ENCODE results near the gene SAMD3.

Gene SAMD3

DNA sequence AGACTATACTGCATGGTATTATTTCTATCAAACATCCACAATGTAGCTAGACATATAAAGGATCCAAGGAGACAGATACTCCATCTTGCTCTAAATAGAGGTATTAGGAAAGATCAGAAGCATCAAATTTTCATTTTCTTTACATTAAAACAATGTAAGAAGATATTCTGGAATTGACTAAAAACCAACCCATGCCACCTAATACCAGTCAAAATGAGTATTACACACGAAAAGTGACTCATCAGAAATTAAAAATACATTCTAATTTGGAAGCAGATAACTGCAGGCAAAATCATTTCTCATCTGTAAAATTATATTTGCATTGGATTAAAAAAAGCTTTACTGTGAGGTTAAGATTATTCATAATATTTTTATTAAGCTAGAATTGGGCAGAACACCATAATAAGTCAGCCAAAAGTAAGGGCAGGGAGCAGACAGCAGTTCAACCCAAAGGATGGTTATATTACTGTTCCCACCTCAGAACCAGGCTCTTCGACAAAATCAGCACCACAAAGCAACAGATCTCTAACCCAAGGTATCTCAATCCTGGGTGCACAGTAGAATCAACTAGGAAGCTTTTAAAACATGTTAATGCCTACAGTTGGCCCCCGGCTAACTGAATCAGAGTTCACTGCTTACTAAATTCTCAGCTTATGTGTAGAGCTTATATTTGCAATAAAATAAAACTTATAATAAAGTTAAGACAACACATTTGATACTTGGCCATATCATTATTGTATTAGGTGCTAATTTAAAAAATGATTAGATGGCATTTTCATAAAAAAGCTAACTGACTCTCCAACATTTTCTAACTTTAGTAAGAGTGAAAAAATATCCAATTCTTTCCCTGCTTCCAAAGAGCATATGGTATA is 35.2 kb downstream of the SAMD3 start:
- TF ChIP-seq SIN3A (IDR thresholded peaks at IDR 0.05; ENCODE audit: borderline replicate concordance, insufficient read depth, low read length) (no peak), FOXP2 (optimal IDR thresholded peaks at IDR 0.05; ENCODE audit: borderline replicate concordance, extremely low read depth, extremely low read length, insufficient read depth) (no peak), TAF1 (IDR thresholded peaks at IDR 0.05; ENCODE audit: borderline replicate concordance, insufficient read depth, low read length) (no peak), POLR2AphosphoS5 (IDR thresholded peaks at IDR 0.05; ENCODE audit: low read depth, low read length) (no peak)
- TF ChIP-seq, protein P1, sequence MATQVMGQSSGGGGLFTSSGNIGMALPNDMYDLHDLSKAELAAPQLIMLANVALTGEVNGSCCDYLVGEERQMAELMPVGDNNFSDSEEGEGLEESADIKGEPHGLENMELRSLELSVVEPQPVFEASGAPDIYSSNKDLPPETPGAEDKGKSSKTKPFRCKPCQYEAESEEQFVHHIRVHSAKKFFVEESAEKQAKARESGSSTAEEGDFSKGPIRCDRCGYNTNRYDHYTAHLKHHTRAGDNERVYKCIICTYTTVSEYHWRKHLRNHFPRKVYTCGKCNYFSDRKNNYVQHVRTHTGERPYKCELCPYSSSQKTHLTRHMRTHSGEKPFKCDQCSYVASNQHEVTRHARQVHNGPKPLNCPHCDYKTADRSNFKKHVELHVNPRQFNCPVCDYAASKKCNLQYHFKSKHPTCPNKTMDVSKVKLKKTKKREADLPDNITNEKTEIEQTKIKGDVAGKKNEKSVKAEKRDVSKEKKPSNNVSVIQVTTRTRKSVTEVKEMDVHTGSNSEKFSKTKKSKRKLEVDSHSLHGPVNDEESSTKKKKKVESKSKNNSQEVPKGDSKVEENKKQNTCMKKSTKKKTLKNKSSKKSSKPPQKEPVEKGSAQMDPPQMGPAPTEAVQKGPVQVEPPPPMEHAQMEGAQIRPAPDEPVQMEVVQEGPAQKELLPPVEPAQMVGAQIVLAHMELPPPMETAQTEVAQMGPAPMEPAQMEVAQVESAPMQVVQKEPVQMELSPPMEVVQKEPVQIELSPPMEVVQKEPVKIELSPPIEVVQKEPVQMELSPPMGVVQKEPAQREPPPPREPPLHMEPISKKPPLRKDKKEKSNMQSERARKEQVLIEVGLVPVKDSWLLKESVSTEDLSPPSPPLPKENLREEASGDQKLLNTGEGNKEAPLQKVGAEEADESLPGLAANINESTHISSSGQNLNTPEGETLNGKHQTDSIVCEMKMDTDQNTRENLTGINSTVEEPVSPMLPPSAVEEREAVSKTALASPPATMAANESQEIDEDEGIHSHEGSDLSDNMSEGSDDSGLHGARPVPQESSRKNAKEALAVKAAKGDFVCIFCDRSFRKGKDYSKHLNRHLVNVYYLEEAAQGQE (IDR thresholded peaks at IDR 0.05; ENCODE audit: insufficient read depth in 1 of 2, low read depth in 2 of 2, low read length in 2 of 2) = no peak

DNA sequence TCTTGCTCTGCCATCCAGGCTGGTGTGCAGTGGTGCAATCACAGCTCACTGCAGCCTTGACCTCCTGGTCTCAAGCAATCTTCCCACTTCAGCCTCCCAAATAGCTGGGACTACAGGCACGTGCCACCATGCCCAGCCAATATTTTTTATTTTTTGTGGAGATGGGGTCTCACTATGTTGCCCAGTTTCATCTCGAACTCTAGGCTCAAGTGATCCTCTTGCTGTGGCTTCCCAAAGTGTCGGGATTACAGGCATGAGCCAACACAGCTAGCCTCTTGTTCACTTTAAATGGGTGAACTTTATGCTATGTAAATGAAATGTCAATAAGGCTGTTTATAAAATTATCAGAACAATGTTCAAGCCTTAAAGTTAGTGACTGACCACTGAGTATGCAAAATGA is 37.1 kb downstream of the SAMD3 start:
- no peak for TF ChIP-seq SIN3A (IDR thresholded peaks at IDR 0.05; ENCODE audit: borderline replicate concordance, insufficient read depth, low read length)
- TF ChIP-seq FOXP2 (optimal IDR thresholded peaks at IDR 0.05; ENCODE audit: borderline replicate concordance, extremely low read depth, extremely low read length, insufficient read depth) = no peak
- TF ChIP-seq POLR2AphosphoS5 (IDR thresholded peaks at IDR 0.05; ENCODE audit: low read depth, low read length) = no peak
- TF ChIP-seq TAF1 (IDR thresholded peaks at IDR 0.05; ENCODE audit: borderline replicate concordance, insufficient read depth, low read length) = no peak
- TF ChIP-seq, protein P1 (IDR thresholded peaks at IDR 0.05; ENCODE audit: insufficient read depth in 1 of 2, low read depth in 2 of 2, low read length in 2 of 2) = no peak

DNA sequence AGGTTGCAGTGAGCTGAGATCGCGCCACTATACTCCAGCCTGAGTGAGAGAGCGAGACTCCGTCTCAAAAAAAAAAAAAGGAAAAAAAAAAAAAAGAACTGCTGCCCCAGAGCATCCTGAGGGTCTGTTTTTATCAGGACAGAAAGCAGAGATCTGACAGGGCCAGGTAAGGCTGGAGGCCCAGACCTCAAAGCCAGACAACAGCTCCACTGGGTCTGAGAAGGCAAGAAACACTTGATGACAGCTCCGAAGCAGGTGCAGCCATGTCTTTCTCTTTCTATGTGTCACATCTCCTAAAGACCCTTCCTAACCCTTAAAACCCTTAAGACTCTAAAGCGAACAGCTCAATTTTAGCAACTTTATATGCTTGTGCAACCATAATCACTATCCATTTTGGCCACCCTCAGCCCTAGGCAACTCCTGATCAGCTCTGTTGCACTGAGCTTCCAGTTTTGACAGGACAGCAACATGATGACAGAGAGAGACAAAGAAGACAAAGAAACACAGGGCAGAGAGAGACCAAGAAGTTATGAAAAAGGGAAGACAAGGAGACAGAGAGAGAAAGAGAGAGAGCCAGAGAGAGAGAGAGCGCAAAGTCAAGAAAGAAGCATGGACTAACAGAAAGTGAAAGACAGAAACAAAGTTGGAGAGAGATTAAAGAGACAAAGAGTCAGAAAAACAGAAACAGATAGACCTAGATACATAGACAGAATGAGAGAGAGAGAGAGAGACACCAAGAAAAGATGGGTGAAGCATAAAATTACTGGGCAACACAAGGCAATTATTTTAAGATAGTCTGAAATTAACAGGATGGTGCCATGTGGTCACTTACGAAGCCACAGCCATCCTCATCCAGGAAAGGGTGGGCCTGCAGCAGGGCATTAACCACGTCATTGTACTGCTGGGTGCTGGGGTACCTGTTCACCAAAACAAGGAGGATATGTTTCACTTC is 39.2 kb downstream of the SAMD3 start:
- TF ChIP-seq POLR2AphosphoS5 (IDR thresholded peaks at IDR 0.05; ENCODE audit: low read depth, low read length) = no peak
- TF ChIP-seq, protein P1 (IDR thresholded peaks at IDR 0.05; ENCODE audit: insufficient read depth in 1 of 2, low read depth in 2 of 2, low read length in 2 of 2) = no peak
- no peak for TF ChIP-seq FOXP2 (optimal IDR thresholded peaks at IDR 0.05; ENCODE audit: borderline replicate concordance, extremely low read depth, extremely low read length, insufficient read depth)
- no peak for TF ChIP-seq SIN3A (IDR thresholded peaks at IDR 0.05; ENCODE audit: borderline replicate concordance, insufficient read depth, low read length)
- TF ChIP-seq TAF1 (IDR thresholded peaks at IDR 0.05; ENCODE audit: borderline replicate concordance, insufficient read depth, low read length) = no peak

DNA sequence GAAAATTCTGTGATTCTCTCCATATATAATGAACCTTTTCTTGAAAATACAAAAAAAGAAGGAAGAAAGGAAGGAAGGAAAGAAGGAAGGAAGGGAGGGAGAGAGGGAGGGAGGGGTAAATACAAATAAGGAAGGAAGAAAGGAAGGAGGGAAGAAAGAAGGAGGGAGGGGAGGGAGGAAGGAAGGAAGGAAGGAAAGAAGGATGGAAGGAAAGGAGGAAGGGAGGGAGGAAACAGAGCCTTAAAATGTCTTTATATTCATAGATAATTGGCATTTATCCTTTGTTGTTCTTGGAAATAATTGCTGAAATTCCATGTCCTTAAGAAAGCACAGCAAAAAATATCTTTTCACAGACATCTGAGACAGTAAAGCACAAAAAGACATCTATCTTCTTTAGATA is 40.3 kb downstream of the SAMD3 start:
- no peak for TF ChIP-seq FOXP2 (optimal IDR thresholded peaks at IDR 0.05; ENCODE audit: borderline replicate concordance, extremely low read depth, extremely low read length, insufficient read depth)
- TF ChIP-seq POLR2AphosphoS5 (IDR thresholded peaks at IDR 0.05; ENCODE audit: low read depth, low read length) = no peak
- TF ChIP-seq, protein P1 (IDR thresholded peaks at IDR 0.05; ENCODE audit: insufficient read depth in 1 of 2, low read depth in 2 of 2, low read length in 2 of 2) = no peak
- TF ChIP-seq SIN3A (IDR thresholded peaks at IDR 0.05; ENCODE audit: borderline replicate concordance, insufficient read depth, low read length) = no peak
- no peak for TF ChIP-seq TAF1 (IDR thresholded peaks at IDR 0.05; ENCODE audit: borderline replicate concordance, insufficient read depth, low read length)
